ENCODE data around the gene LRRC49. TPM values are rescaled to one million over a fixed set of nuclear protein-coding genes. Genes with fewer than 3 reads are reported as not detected.
"Not testable (repeated sequence)": the region's sequence is repeated elsewhere in the genome, so short reads cannot be mapped to it uniquely, and the experiment has no call there.

Gene LRRC49
- total RNA-seq, 1 experiment from 2014 or later: 21.1 TPM

GRCh38 chr15:70962084-70962483 lies 69.5 kb downstream of the LRRC49 start:
- Histone ChIP-seq H3K4me3 (no peak overlapping the region), H3K36me3 (no peaks in the 10 kb centered on the region; the same call in 1 of the 2 replicates), H3K4me1 (no peaks in the 10 kb centered on the region), H3K9me3 (replicated peaks) (peaks cover 7% of the 10 kb centered on the region; the same call in 1 of the 2 replicates), H3K27ac (no peak overlapping the region), H3K27me3 (no peaks in the 10 kb centered on the region)
- DNase-seq: no peak

- no peak overlapping the region for H3K4me3 ChIP-seq
- no peak overlapping the region for H3K27ac ChIP-seq
- no peaks in the 10 kb centered on the region; the same call in 1 of the 2 replicates for H3K36me3 ChIP-seq
- no peak for DNase-seq
- no peaks in the 10 kb centered on the region for H3K27me3 ChIP-seq
- H3K4me1 ChIP-seq: no peaks in the 10 kb centered on the region
- peaks cover 7% of the 10 kb centered on the region; the same call in 1 of the 2 replicates for H3K9me3 ChIP-seq (replicated peaks)
Observed at GRCh38 chr15:70963199-70963598, 70.6 kb downstream of the LRRC49 start.

DNA sequence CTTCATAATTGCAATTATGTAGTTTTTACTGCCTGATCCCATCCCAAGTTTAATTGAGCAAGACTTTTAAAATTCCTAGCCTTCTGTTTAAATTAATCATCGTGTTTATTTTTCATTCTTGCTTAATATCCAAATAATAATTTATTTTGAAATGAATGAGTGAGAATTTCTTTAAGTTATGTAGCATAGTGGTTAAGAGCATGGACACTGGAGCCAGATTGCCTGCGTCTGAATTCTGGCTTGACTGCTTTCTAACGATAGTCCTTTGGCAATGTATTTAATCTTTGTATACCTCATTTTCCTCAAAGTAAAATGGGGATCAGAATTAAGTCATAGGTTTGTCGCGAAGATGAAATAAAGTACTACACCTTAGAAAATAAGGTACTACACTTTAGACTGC lies 71.4 kb downstream of the LRRC49 start:
- Histone ChIP-seq H3K4me1 (no peaks in the 10 kb centered on the region), H3K9me3 (replicated peaks) (peaks cover 7% of the 10 kb centered on the region; the same call in 1 of the 2 replicates), H3K4me3 (no peak overlapping the region), H3K27me3 (no peaks in the 10 kb centered on the region), H3K36me3 (no peaks in the 10 kb centered on the region), H3K27ac (no peak overlapping the region)
- DNase-seq: no peak

DNA sequence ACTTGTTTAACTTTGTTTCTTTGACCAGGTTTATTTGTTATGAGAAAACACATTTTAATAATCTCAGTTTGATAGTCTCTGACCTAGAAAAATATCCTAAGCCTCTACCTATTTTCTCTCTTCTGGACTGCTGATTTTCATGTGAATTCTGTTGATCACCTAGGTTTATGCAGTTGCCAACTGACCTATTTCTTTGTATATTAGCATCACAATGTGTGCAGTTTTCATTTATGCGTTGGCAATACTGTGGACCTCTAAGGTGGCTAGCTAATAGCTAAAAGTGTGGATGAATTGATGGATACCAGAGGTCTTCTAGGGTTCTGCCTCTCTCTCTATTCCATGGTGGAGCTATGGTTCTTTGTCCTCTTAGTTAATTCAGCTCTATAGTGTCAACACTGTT lies 72.1 kb downstream of the LRRC49 start:
- Histone ChIP-seq H3K9me3 (replicated peaks) (peaks cover 5% of the 10 kb centered on the region; the same call in 1 of the 2 replicates), H3K27ac (no peak overlapping the region), H3K27me3 (no peaks in the 10 kb centered on the region), H3K36me3 (no peaks in the 10 kb centered on the region), H3K4me1 (no peaks in the 10 kb centered on the region), H3K4me3 (no peak overlapping the region)
- no peak for DNase-seq

DNA sequence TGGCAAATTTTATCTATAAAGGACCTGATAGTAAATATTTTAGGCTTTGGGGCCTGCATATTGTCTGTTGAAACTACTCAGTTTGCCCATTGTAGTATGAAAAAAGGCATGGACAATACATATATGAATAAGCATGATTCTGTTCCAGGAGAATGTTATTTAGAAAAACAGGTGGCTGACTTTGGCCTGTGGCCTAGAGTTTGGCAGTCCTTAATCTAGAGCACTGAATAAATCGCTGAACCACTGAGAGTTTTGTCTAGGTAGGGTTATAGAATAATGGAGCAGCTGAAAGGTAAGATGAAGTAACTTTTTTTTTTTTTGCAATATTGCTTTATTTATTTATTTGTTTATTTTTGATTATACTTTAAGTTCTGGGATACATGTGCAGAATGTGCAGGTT lies 75.0 kb downstream of the LRRC49 start:
- Histone ChIP-seq H3K27ac (no peak overlapping the region), H3K4me3 (no peak overlapping the region), H3K27me3 (no peaks in the 10 kb centered on the region), H3K9me3 (replicated peaks) (peaks cover 6% of the 10 kb centered on the region; the same call in 1 of the 2 replicates), H3K4me1 (no peaks in the 10 kb centered on the region), H3K36me3 (no peaks in the 10 kb centered on the region)
- no peak for DNase-seq

DNA sequence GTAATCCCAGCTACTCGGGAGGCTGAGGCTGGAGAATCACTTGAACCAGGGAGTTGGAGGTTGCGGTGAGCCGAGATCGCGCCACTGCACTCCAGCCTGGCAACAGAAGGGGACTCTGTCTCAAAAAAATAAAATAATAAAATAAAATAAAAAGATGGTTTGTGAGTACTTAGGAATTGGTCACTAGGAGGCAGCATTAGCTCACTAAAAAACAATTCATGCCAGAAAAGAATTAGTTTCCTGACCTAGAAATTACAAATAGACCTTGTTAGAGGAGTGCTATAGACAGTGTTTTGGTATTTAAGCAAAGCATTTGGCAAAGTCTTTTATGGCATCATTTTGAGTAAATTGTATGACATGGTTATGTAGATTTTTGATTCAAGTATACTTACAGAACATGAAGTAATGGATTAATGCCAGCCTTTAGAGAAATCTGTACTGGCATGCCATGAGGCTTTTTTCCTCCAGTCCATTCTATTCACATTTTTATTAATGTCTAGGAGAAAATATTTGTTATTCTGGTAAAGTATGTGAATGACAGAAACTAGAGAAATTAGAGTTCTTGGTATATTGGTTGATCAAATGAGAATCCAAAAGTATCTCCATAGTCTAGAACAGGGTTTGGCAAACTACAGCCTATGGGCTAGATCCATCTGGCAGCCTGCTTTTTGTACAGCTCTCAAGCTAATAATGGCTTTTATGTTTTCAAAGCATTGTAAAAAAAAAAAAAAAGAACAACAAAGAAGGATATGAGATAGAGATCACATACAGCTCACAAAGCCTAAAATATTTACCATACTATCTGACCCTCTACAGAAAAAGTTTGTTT lies 81.6 kb downstream of the LRRC49 start:
- no peaks in the 10 kb centered on the region for H3K4me1 ChIP-seq
- H3K36me3 ChIP-seq: no peaks in the 10 kb centered on the region
- DNase-seq: peak in 1 of 2 experiments; percentile 62
- no peaks in the 10 kb centered on the region for H3K27me3 ChIP-seq
- no peak overlapping the region for H3K27ac ChIP-seq
- H3K9me3 ChIP-seq (replicated peaks): peaks cover 6% of the 10 kb centered on the region; the same call in 1 of the 2 replicates
- no peak overlapping the region for H3K4me3 ChIP-seq

DNA sequence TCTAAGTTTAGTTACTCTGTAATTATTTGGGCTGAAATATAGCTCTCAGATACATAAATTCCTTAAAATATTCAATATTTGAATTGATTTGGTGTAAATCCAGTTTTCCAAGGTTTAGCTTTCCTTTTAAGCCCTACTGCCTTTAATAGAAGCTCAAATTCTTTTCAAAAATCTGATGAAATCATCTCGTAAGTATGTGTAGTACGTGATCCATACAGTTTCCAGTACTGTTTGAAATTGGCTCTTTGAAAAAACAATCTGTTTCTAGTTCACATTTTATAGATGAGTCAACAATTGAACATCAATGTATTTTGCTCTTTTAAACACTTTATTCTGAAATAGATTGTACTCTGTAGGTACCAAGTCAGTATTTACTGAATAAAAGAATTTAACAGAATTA lies 84.2 kb downstream of the LRRC49 start:
- no peak for DNase-seq
- Histone ChIP-seq H3K9me3 (replicated peaks) (peaks cover 1% of the 10 kb centered on the region; the same call in 1 of the 2 replicates), H3K4me3 (no peak overlapping the region), H3K27me3 (no peaks in the 10 kb centered on the region), H3K27ac (no peak overlapping the region), H3K4me1 (no peaks in the 10 kb centered on the region), H3K36me3 (no peaks in the 10 kb centered on the region)

GRCh38 chr15:70995383-70995970 lies 102.9 kb downstream of the LRRC49 start:
- Histone ChIP-seq H3K9me3 (replicated peaks) (no peaks in the 10 kb centered on the region; the same call in 1 of the 2 replicates), H3K36me3 (no peaks in the 10 kb centered on the region), H3K4me3 (no peak overlapping the region), H3K4me1 (no peaks in the 10 kb centered on the region), H3K27me3 (no peaks in the 10 kb centered on the region), H3K27ac (no peak overlapping the region)
- DNase-seq: no peak

- no peaks in the 10 kb centered on the region for H3K4me1 ChIP-seq
- DNase-seq: no peak
- no peak overlapping the region for H3K4me3 ChIP-seq
- H3K27me3 ChIP-seq: no peaks in the 10 kb centered on the region
- H3K9me3 ChIP-seq (replicated peaks): no peaks in the 10 kb centered on the region; the same call in 1 of the 2 replicates
- H3K36me3 ChIP-seq: no peaks in the 10 kb centered on the region
- no peak overlapping the region for H3K27ac ChIP-seq
Observed at GRCh38 chr15:70998319-70998718, 105.7 kb downstream of the LRRC49 start.

DNA sequence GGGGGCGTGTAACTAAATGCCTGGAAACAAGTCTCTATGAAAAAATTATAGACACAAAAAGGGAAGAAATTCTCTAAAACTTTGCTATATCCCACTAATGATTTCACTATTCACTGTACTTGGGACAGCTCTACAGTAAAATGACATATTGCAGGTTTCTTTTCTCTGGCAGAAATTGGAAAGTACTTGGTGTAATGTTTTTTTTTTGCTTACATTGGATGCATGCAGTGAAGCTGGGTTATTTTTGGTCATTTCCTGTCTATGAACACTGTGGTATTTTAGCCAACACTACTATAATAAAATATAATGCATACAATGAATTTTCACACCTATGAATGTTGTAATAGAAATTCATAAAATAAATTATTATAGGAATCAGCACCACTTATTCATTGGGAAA lies 109.7 kb downstream of the LRRC49 start:
- H3K9me3 ChIP-seq (replicated peaks): no peaks in the 10 kb centered on the region; the same call in 1 of the 2 replicates
- no peaks in the 10 kb centered on the region for H3K27me3 ChIP-seq
- DNase-seq: no peak
- H3K36me3 ChIP-seq: no peaks in the 10 kb centered on the region
- H3K4me3 ChIP-seq: no peak overlapping the region
- no peaks in the 10 kb centered on the region for H3K4me1 ChIP-seq
- H3K27ac ChIP-seq: no peak overlapping the region

DNA sequence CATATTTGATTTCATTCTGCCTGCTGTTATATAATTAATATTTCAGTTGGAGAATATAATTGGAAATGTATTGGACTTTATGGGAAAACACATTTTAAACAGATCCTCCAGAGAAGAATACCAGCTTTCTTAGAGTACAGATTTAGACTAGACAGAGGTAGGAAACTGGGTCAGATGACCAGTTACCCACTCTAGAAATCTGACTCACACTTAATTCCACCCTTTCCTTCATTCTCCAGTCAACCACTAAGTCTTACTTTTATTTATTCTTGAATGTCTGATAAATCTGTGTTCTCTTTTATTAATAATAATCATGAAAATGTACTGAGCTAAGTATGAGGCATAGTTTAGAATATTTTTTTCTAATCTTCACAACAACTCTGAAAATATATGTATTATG lies 110.7 kb downstream of the LRRC49 start:
- Histone ChIP-seq H3K9me3 (replicated peaks) (no peaks in the 10 kb centered on the region; the same call in 1 of the 2 replicates), H3K27me3 (no peaks in the 10 kb centered on the region), H3K27ac (no peak overlapping the region), H3K36me3 (no peaks in the 10 kb centered on the region), H3K4me1 (no peaks in the 10 kb centered on the region), H3K4me3 (no peak overlapping the region)
- no peak for DNase-seq

- DNase-seq; H3K9me3 ChIP-seq (replicated peaks); H3K27me3 ChIP-seq; H3K27ac ChIP-seq; H3K4me3 ChIP-seq; H3K4me1 ChIP-seq; H3K36me3 ChIP-seq: not testable (repeated sequence)
Observed at GRCh38 chr15:71004506-71004905, 111.9 kb downstream of the LRRC49 start.

GRCh38 chr15:71005895-71006294 lies 113.3 kb downstream of the LRRC49 start:
- Histone ChIP-seq H3K9me3 (replicated peaks) (no peaks in the 10 kb centered on the region), H3K4me1 (no peaks in the 10 kb centered on the region), H3K36me3 (no peaks in the 10 kb centered on the region), H3K27me3 (no peaks in the 10 kb centered on the region), H3K4me3 (no peak overlapping the region), H3K27ac (no peak overlapping the region)
- no peak for DNase-seq

DNA sequence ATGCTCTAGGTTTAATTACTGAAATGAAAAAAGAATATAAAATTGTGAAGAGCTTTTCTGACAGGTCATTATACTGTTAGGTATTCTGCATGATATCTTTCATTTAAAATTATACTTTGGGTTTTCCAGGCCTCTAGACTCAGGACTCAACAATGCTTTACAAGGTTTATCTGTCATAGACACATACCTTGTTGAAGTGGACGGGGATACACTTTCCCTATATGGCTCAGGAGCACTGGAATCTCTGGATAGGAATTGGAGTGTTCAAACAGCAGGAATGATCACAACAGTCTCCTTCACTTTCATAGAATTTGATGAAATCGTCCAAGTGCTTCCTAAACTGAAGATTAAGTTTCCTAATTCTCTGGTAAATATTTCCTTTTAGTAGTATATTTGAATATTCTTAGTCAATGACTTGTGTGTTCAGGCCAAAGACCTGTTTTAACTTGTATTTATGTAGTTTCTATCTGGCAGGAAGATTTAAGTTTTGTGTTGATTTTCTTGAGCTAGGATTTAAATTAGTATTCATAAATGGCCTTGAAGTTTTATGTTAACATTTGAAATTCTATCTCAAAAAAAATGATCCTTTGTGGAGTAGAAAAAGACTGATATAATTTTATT lies 115.7 kb downstream of the LRRC49 start:
- Histone ChIP-seq H3K4me1 (no peaks in the 10 kb centered on the region), H3K9me3 (replicated peaks) (no peaks in the 10 kb centered on the region), H3K27ac (no peak overlapping the region), H3K4me3 (no peak overlapping the region), H3K36me3 (no peaks in the 10 kb centered on the region), H3K27me3 (no peaks in the 10 kb centered on the region)
- no peak for DNase-seq

- no peaks in the 10 kb centered on the region for H3K27me3 ChIP-seq
- DNase-seq: no peak
- no peaks in the 10 kb centered on the region for H3K4me1 ChIP-seq
- H3K9me3 ChIP-seq (replicated peaks): no peaks in the 10 kb centered on the region
- no peaks in the 10 kb centered on the region for H3K36me3 ChIP-seq
- H3K27ac ChIP-seq: no peak overlapping the region
- no peak overlapping the region for H3K4me3 ChIP-seq
Observed at GRCh38 chr15:71010472-71010871, 117.8 kb downstream of the LRRC49 start.

Measured in SJCRH30 (cell line).